Activated CD4-positive, alpha-beta memory T cell treated with anti-CD3 and anti-CD28 coated beads, Interleukin-2, amount 10 ng/mL, durations not matched to agents 7 days and 5 days (primary cell): Measurements from ENCODE around the gene GABRR3. TPM values are rescaled to one million over a fixed set of nuclear protein-coding genes. Genes with fewer than 3 reads are reported as not detected.

Experiments used
- CTCF ChIA-PET: fragments of 350-600 bp; sonication (Branson Sonifier 250); formaldehyde crosslinking; loops from one replicate; lab custom pipeline; 2021; ENCODE audit warnings: antibody characterized with exemption, inconsistent platforms; lab: Charles Lee
- POLR2A ChIA-PET: fragments of 350-600 bp; sonication (Branson Sonifier 250); formaldehyde crosslinking; loops from one replicate; lab custom pipeline; 2021; ENCODE audit warnings: antibody characterized with exemption; lab: Charles Lee
- DNase-seq: peaks from one replicate; pipeline ENCODE4 v3.0.0-alpha.2; 2020
- H3K27ac Mint-ChIP-seq: one replicate; pipeline ENCODE4 v1.8.0; 2021; ENCODE audit warnings: mild to moderate bottlenecking, mixed read lengths
- H3K27me3 Mint-ChIP-seq: one replicate; pipeline ENCODE4 v1.8.0; 2021; ENCODE audit warnings: mixed read lengths
- H3K36me3 Mint-ChIP-seq: one replicate; pipeline ENCODE4 v1.8.0; 2021; ENCODE audit warnings: low read depth, mixed read lengths
- H3K4me1 Mint-ChIP-seq: one replicate; pipeline ENCODE4 v1.8.0; 2021; ENCODE audit warnings: mixed read lengths
- H3K4me3 Mint-ChIP-seq: one replicate; pipeline ENCODE4 v1.8.0; 2021; ENCODE audit warnings: mild to moderate bottlenecking, mixed read lengths
- H3K9me3 Mint-ChIP-seq: one replicate; pipeline ENCODE4 v1.8.0; 2021; ENCODE audit warnings: mixed read lengths
- total RNA-seq, 2 experiments: library from RNA; stranded (reverse); gene quantifications; one replicate each; pipeline ENCODE4 v1.2.3, GENCODE V29; 2021

The GABRR3 gene
- total RNA-seq, 2 experiments from 2014 or later: not detected

DNA sequence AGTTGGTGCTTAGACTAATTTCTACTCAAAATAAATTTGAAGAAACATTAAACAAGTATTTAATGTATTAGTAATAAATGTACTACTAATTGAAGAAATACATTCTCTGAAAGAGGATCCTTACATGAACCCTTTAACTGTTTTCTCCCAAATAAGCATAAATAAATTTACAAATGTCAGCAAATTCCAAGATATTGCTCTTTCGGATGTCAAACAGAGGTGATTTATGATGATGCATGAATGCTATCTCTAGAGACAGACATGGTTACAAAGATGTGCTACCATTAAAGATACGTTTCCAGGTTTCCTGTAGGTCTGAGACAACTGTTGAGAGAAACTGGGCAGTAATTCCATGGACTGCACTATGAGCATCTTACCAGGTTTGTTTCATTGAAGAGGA lies 629 bp downstream of the GABRR3 start:
- Mint-ChIP-seq H3K4me1 (peaks cover 22% of the 10 kb centered on the region), H3K36me3 (peaks cover under 1% of the 10 kb centered on the region), H3K27me3 (peaks cover 2% of the 10 kb centered on the region), H3K9me3 (no peaks in the 10 kb centered on the region), H3K27ac (no peak overlapping the region), H3K4me3 (no peak overlapping the region)
- no peak for DNase-seq
- ChIA-PET CTCF (no interaction called here), POLR2A (no interaction called here)

DNA sequence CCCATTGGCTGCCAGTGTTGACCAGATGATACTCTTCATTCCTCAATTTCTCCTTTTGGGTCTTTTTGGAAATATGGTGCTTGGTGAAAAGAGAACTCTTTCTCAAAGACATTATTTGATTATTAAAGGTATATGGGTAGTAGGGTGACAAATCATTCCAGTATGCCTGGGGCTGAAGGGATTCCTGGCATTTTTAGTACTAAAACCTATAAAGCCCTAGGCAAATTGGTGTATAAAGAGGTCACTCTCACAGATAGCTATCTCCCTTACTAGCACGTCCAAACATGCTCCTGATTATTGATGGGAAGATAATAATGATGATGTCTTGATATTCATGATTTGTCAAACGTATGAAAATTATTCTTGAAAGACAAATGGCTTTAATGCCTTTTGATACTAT lies 1.1 kb downstream of the GABRR3 start:
- ChIA-PET CTCF (interaction anchor here (1.0 kb wide), 2 partner anchors 12 to 14 kb away, joined by 3 to 5 read pairs; no protein-coding TSS in a partner anchor), POLR2A (no interaction called here)
- H3K27ac Mint-ChIP-seq: no peak overlapping the region

DNA sequence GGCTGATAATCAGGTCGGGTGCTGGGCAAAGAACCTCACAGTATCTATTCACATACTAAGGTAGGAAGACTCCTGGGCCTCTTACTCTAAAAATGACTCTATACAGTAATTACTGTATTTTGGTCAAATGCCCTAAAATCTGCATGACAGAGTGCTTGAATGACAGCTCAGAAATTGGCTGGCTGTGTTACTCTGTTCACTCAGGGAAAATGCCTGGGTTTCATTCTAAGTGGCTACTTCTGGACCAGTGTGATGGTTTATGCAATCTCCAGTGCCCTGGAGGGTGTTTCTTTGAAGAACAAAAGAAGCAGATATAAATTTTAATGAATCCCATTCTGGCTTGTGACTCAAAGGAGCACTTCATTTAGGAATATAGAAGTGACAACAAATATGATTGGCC lies 2.2 kb downstream of the GABRR3 start:
- POLR2A ChIA-PET: no interaction called here
- H3K36me3 Mint-ChIP-seq: peaks cover 4% of the 10 kb centered on the region
- CTCF ChIA-PET: interaction anchor here (1.0 kb wide), 2 partner anchors 11 to 13 kb away, joined by 3 to 5 read pairs; no protein-coding TSS in a partner anchor

More for the DNA sequence above, 1.1 kb downstream of the GABRR3 start:
- Mint-ChIP-seq H3K36me3 (peaks cover 4% of the 10 kb centered on the region), H3K27me3 (peaks cover 2% of the 10 kb centered on the region), H3K9me3 (no peaks in the 10 kb centered on the region), H3K4me3 (no peak overlapping the region), H3K4me1 (peaks cover 23% of the 10 kb centered on the region)
- DNase-seq: no peak

GRCh38 chr3:98032265-98032664 lies 2.9 kb downstream of the GABRR3 start:
- Mint-ChIP-seq H3K4me1 (peaks cover 15% of the 10 kb centered on the region), H3K9me3 (no peaks in the 10 kb centered on the region), H3K27me3 (peaks cover 2% of the 10 kb centered on the region), H3K4me3 (no peak overlapping the region), H3K36me3 (peaks cover 4% of the 10 kb centered on the region), H3K27ac (no peak overlapping the region)
- ChIA-PET CTCF (no interaction called here), POLR2A (interaction anchor here (0.9 kb wide), 1 partner anchor 210 kb away, joined by 3 read pairs; the partner anchor contains the start of gene CRYBG3)
- DNase-seq: no peak

More for the DNA sequence above, 2.2 kb downstream of the GABRR3 start:
- DNase-seq: no peak
- no peak overlapping the region for H3K27ac Mint-ChIP-seq
- peaks cover 21% of the 10 kb centered on the region for H3K4me1 Mint-ChIP-seq
- H3K4me3 Mint-ChIP-seq: no peak overlapping the region
- peaks cover 2% of the 10 kb centered on the region for H3K27me3 Mint-ChIP-seq
- no peaks in the 10 kb centered on the region for H3K9me3 Mint-ChIP-seq

DNA sequence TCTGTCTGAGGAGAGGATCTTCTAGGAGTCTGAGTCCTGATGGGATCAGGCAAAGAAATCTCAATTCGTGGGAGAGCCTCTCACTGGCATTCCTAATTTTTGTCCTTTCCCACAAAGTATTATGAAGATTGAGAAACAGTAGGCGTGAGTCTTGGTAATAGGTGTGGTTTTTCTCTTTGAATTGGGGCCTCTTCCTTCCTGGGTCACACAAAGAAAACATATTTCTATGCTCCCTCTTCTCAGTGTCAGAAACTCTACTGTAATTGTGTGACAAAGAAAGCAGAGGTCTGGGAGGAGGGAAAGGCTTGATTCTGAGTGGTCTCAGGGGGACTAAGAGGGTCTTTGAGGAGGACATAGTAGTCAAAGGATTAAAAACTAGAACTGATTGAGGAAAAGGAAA lies 6.0 kb downstream of the GABRR3 start:
- H3K36me3 Mint-ChIP-seq: peaks cover 4% of the 10 kb centered on the region
- peak overlapping the region; percentile 91 for H3K27ac Mint-ChIP-seq
- CTCF ChIA-PET: interaction anchor here (0.9 kb wide), 1 partner anchor 9 kb away, joined by 3 read pairs; no protein-coding TSS in a partner anchor
- peak overlapping the region; percentile 53 for H3K4me3 Mint-ChIP-seq
- H3K9me3 Mint-ChIP-seq: no peaks in the 10 kb centered on the region
- POLR2A ChIA-PET: no interaction called here
- H3K27me3 Mint-ChIP-seq: peaks cover 1% of the 10 kb centered on the region
- H3K4me1 Mint-ChIP-seq: peaks cover 22% of the 10 kb centered on the region
- no peak for DNase-seq

GRCh38 chr3:98027085-98027446 lies 8.0 kb downstream of the GABRR3 start:
- CTCF ChIA-PET: interaction anchor here (0.8 to 2.0 kb wide), 5 partner anchors 12 to 571 kb away, joined by 3 to 14 read pairs (median 3); no protein-coding TSS in a partner anchor
- H3K27me3 Mint-ChIP-seq: no peaks in the 10 kb centered on the region
- H3K9me3 Mint-ChIP-seq: no peaks in the 10 kb centered on the region
- no peak for DNase-seq
- H3K27ac Mint-ChIP-seq: no peak overlapping the region
- H3K4me1 Mint-ChIP-seq: peaks cover 31% of the 10 kb centered on the region
- peaks cover 4% of the 10 kb centered on the region for H3K36me3 Mint-ChIP-seq
- H3K4me3 Mint-ChIP-seq: no peak overlapping the region
- POLR2A ChIA-PET: interaction anchor here (0.8 to 1.2 kb wide), 2 partner anchors 11 to 205 kb away, joined by 3 to 4 read pairs; partner anchors contain the start of gene CRYBG3

DNA sequence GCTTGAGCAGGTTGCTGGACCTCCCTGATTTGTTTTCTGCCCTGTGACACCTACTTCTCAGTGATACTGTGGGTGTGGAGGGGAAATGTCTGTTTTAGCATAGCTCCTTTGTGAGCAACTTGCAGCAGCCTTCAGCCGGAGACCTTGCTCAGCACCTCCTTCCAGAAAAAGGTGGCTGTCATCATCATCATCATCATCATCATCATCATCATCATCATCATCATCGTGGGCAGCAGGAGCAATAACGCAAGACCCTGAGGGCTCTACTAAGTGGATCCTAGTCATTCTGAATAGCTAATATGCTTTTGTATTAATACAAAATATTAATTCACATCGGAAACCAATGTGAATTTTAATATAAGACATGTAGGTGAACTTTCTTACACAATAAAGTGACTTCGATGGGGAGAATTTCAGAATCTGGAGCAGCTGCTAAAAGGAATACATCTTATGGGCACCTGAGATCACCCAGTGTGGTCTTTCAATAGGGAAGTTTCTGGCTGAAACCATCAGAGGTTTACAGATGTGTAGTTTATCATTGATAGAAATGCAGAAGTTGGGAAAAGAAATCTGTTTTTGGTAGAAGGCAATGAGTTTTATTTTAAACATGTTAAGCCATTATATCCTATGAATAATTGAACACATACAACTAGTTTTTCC lies 8.6 kb downstream of the GABRR3 start:
- no peaks in the 10 kb centered on the region for H3K27me3 Mint-ChIP-seq
- POLR2A ChIA-PET: interaction anchor here (0.8 to 1.2 kb wide), 2 partner anchors 12 to 205 kb away, joined by 3 to 4 read pairs; partner anchors contain the start of gene CRYBG3
- no peaks in the 10 kb centered on the region for H3K9me3 Mint-ChIP-seq
- H3K4me3 Mint-ChIP-seq: no peak overlapping the region
- peaks cover 4% of the 10 kb centered on the region for H3K36me3 Mint-ChIP-seq
- peaks cover 31% of the 10 kb centered on the region for H3K4me1 Mint-ChIP-seq
- CTCF ChIA-PET: interaction anchor here (0.8 to 2.0 kb wide), 5 partner anchors 12 to 571 kb away, joined by 3 to 14 read pairs (median 3); no protein-coding TSS in a partner anchor
- DNase-seq: no peak
- no peak overlapping the region for H3K27ac Mint-ChIP-seq

DNA sequence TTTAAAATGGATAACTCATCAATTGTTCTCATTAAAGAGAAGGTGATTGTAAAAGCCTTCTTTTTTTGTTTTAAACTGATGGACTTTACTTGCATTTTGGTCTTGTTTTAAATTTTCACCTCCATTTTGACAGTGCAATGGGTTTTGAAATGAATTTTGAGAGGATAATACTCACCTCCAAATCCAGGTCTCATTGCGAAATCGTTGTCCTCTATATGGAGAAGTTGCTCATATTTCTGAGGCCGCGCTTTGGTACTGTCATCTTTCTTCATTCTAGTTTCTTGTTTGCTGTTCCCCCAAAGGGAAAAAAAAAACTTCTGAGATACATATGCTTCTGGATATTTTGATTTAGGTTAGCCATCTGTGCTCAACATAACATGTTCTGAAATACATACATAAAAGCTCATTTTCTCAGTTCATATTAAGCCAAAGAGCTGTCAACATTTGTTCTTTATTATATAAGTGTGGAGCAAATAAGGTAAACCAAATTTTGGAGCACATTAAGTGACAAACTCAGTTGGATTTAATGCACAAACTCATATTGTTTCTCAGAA lies 9.6 kb downstream of the GABRR3 start:
- POLR2A ChIA-PET: no interaction called here
- CTCF ChIA-PET: interaction anchor here (1.5 to 2.0 kb wide), 2 partner anchors 14 to 204 kb away, joined by 4 to 14 read pairs; no protein-coding TSS in a partner anchor
- H3K36me3 Mint-ChIP-seq: peaks cover 4% of the 10 kb centered on the region
- no peak for DNase-seq
- no peak overlapping the region for H3K27ac Mint-ChIP-seq
- H3K9me3 Mint-ChIP-seq: no peaks in the 10 kb centered on the region
- no peaks in the 10 kb centered on the region for H3K27me3 Mint-ChIP-seq
- peaks cover 31% of the 10 kb centered on the region for H3K4me1 Mint-ChIP-seq
- H3K4me3 Mint-ChIP-seq: no peak overlapping the region

DNA sequence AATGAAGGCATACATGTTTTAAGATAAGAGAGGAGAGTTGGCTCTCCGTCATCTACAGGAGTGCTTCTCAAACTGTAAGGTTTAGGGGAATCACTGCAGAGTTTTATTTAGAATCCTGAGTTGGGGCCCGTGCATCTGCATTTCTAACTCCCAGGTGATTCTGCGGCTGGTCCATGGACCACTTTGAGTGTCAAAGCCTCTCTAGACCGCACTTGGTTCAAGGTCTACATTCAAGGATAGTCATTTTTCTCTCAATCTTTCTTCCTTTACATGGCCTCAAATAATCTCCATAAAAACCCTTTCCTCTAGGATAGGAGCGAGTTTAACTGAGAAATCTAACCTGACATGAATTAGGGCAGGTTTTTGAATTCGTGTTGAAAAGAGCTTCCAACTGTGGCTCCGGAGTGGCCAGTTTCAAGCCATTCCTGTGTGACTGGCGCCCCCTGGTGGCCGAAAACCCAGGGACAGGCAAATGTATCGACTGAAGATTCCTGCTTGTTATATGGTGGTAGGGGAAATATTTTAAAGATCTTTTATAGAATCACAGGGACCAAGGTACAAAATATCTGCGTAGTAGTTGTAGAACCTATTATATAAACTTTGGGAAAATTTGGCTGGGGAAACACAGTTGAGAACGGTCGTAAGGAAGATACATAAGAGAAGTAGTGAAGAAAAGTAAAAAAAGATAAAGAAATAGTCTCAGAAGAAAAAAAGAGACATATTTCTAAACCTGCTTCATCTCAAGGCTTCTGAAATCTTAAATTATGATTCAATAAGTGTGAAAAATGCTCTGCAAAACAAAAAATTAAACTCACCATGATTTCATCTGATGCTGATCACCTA lies 11.9 kb downstream of the GABRR3 start:
- POLR2A ChIA-PET: interaction anchor here (0.9 to 3.9 kb wide), 10 partner anchors 15 to 229 kb away, joined by 3 to 16 read pairs (median 5); partner anchors contain the start of genes CRYBG3 and RIOX2
- Mint-ChIP-seq H3K4me1 (peaks cover 16% of the 10 kb centered on the region), H3K4me3 (no peak overlapping the region), H3K9me3 (no peaks in the 10 kb centered on the region), H3K36me3 (no peaks in the 10 kb centered on the region), H3K27me3 (no peaks in the 10 kb centered on the region), H3K27ac (no peak overlapping the region)
- CTCF ChIA-PET: interaction anchor here (0.6 to 4.9 kb wide), 30 partner anchors 7 to 550 kb away, joined by 3 to 68 read pairs (median 6); partner anchors contain the start of genes ARL6, CRYBG3 and RIOX2
- DNase-seq: peak; percentile 92

DNA sequence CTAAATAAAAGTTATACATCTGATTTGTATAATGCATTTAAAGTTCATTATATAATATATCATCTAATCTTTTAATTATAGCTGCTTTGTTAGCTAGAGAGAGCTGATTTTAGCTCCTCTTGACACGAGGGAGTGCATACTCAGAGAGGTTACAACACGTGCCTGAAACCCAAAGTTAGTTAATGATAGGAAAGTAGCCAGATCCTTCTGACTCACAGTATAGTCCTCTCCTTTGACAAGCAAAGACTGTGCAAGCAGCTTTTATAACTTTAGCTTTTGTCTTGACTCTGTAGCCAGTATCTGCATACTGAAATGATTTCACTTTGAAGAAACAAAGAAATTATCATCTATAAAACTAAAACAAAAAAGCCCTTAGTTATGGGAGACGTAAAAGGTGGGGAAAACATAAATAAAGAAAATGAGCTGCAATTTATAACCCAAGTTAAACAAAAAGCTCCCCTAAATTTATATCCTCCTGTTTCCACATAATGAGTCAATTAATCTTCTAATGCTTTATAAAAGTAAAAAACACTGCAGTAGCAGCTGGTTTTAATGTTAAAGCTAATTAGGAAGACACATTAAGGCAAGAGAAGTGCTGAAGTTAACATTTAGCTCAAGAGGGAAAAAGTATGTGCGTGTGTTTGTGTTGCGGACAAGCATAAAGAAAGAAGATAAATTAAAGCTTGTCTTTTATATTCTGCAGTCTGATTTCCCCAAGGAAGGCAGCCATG lies 13.1 kb downstream of the GABRR3 start:
- H3K27me3 Mint-ChIP-seq: no peaks in the 10 kb centered on the region
- ChIA-PET POLR2A (interaction anchor here (1.6 to 3.9 kb wide), 9 partner anchors 14 to 225 kb away, joined by 4 to 16 read pairs (median 6); partner anchors contain the start of genes CRYBG3 and RIOX2), CTCF (interaction anchor here (0.7 to 4.9 kb wide), 28 partner anchors 9 to 551 kb away, joined by 3 to 68 read pairs (median 5); partner anchors contain the start of genes CRYBG3 and RIOX2)
- no peaks in the 10 kb centered on the region for H3K9me3 Mint-ChIP-seq
- H3K27ac Mint-ChIP-seq: no peak overlapping the region
- H3K36me3 Mint-ChIP-seq: no peaks in the 10 kb centered on the region
- H3K4me3 Mint-ChIP-seq: no peak overlapping the region
- no peak for DNase-seq
- peaks cover 16% of the 10 kb centered on the region for H3K4me1 Mint-ChIP-seq

DNA sequence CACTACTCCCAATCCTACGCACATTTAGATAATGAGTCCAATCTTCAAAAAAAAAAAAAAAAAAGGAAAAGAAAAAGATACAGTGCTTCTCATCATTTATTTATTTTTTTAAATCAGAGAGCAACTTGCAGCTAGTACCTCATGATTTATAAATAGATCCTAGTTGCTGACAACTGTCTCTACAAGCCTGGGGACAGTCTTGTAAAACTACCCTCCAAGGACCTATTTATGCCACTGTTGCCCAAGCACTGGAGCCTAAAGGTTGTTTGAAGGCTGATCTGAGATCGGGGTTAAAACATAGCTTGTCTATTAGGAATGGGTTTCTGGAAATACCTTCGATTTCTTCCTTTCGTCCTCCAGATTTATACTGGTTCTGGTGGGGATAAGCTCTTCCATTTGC lies 14.7 kb downstream of the GABRR3 start:
- no peak overlapping the region for H3K4me3 Mint-ChIP-seq
- no peak for DNase-seq
- H3K9me3 Mint-ChIP-seq: peaks cover 2% of the 10 kb centered on the region
- ChIA-PET CTCF (interaction anchor here (0.7 to 4.9 kb wide), 7 partner anchors 13 to 582 kb away, joined by 3 to 68 read pairs (median 3); partner anchors contain the start of genes ARL6 and RIOX2), POLR2A (interaction anchor here (3.9 kb wide), 1 partner anchor 49 kb away, joined by 16 read pairs; the partner anchor contains the start of gene RIOX2)
- H3K36me3 Mint-ChIP-seq: peaks cover 1% of the 10 kb centered on the region
- H3K27ac Mint-ChIP-seq: no peak overlapping the region
- no peaks in the 10 kb centered on the region for H3K27me3 Mint-ChIP-seq
- peaks cover 18% of the 10 kb centered on the region for H3K4me1 Mint-ChIP-seq
